ENCODE results near the gene FGF12.

Gene FGF12

GRCh38 chr3:192550356-192550755, 177.0 kb downstream of the FGF12 start:
- Histone ChIP-seq H2BK120ac (ENCODE audit: low read depth, low read length) (no peak overlapping the region), H2BK15ac (ENCODE audit: low read depth, poor library complexity, severe bottlenecking) (no peak overlapping the region), H3K4me3 (ENCODE audit: insufficient read depth in 1 of 2, low read depth in 1 of 2, low read length in 2 of 2) (no peak overlapping the region), H3K9ac (ENCODE audit: low read length) (no peak overlapping the region), H3K4me1 (ENCODE audit: control insufficient read depth, insufficient read depth, low read depth, low read length) (no peaks in the 10 kb centered on the region), H3K36me3 (ENCODE audit: control insufficient read depth in 1 of 2, insufficient read depth in 2 of 2, low read depth in 1 of 2, low read length in 2 of 2) (no peaks in the 10 kb centered on the region), H4K91ac (ENCODE audit: low read length) (no peak overlapping the region), H3K4me2 (ENCODE audit: low read length, poor library complexity, severe bottlenecking) (no peak overlapping the region), H3K4ac (ENCODE audit: low read depth in 1 of 2, low read length in 2 of 2) (no peak overlapping the region), H2AFZ (ENCODE audit: low read depth, low read length) (no peak overlapping the region), H4K8ac (ENCODE audit: low read length) (no peak overlapping the region), H3K27ac (ENCODE audit: low read length, poor library complexity, severe bottlenecking) (no peak overlapping the region), H3K9me3 (ENCODE audit: control insufficient read depth, low read length) (peaks cover 3% of the 10 kb centered on the region), H3K14ac (ENCODE audit: low read length in 2 of 2) (no peak overlapping the region), H2BK5ac (ENCODE audit: low read depth, low read length, poor library complexity, severe bottlenecking) (no peak overlapping the region), H3K79me1 (replicated peaks; ENCODE audit: low read length, poor library complexity, severe bottlenecking) (no peaks in the 10 kb centered on the region), H3K27me3 (ENCODE audit: control insufficient read depth in 1 of 2, insufficient read depth in 1 of 2, low read length in 2 of 2) (no peaks in the 10 kb centered on the region), H2BK12ac (ENCODE audit: low read length in 2 of 2) (no peak overlapping the region), H2AK5ac (ENCODE audit: low read length, severe bottlenecking) (no peak overlapping the region), H3K18ac (ENCODE audit: low read depth in 1 of 2, low read length in 2 of 2) (no peak overlapping the region), H3K23ac (ENCODE audit: low read length in 2 of 2) (no peak overlapping the region)
- no CpG with 5 or more reads among the region's 1 CpG for WGBS
- DNase-seq: no peak

- H3K4ac ChIP-seq (ENCODE audit: low read depth in 1 of 2, low read length in 2 of 2): no peak overlapping the region
- peaks cover 4% of the 10 kb centered on the region for H3K9me3 ChIP-seq (ENCODE audit: control insufficient read depth, low read length)
- H3K36me3 ChIP-seq (ENCODE audit: control insufficient read depth in 1 of 2, insufficient read depth in 2 of 2, low read depth in 1 of 2, low read length in 2 of 2): no peaks in the 10 kb centered on the region
- no peak for DNase-seq
- no peak overlapping the region for H3K14ac ChIP-seq (ENCODE audit: low read length in 2 of 2)
- no peak overlapping the region for H2AFZ ChIP-seq (ENCODE audit: low read depth, low read length)
- H4K8ac ChIP-seq (ENCODE audit: low read length): no peak overlapping the region
- no peak overlapping the region for H2AK5ac ChIP-seq (ENCODE audit: low read length, severe bottlenecking)
- no peak overlapping the region for H4K91ac ChIP-seq (ENCODE audit: low read length)
- H3K9ac ChIP-seq (ENCODE audit: low read length): no peak overlapping the region
- no peak overlapping the region for H3K18ac ChIP-seq (ENCODE audit: low read depth in 1 of 2, low read length in 2 of 2)
- no peaks in the 10 kb centered on the region for H3K79me1 ChIP-seq (replicated peaks; ENCODE audit: low read length, poor library complexity, severe bottlenecking)
- H3K27me3 ChIP-seq (ENCODE audit: control insufficient read depth in 1 of 2, insufficient read depth in 1 of 2, low read length in 2 of 2): no peaks in the 10 kb centered on the region
- no peak overlapping the region for H3K4me2 ChIP-seq (ENCODE audit: low read length, poor library complexity, severe bottlenecking)
- H2BK5ac ChIP-seq (ENCODE audit: low read depth, low read length, poor library complexity, severe bottlenecking): no peak overlapping the region
- H2BK12ac ChIP-seq (ENCODE audit: low read length in 2 of 2): no peak overlapping the region
- H3K4me1 ChIP-seq (ENCODE audit: control insufficient read depth, insufficient read depth, low read depth, low read length): no peaks in the 10 kb centered on the region
- H2BK120ac ChIP-seq (ENCODE audit: low read depth, low read length): no peak overlapping the region
- 61% methylated on average over 4 of the region's 5 CpGs for WGBS
- H2BK15ac ChIP-seq (ENCODE audit: low read depth, poor library complexity, severe bottlenecking): no peak overlapping the region
- no peak overlapping the region for H3K4me3 ChIP-seq (ENCODE audit: insufficient read depth in 1 of 2, low read depth in 1 of 2, low read length in 2 of 2)
- H3K27ac ChIP-seq (ENCODE audit: low read length, poor library complexity, severe bottlenecking): no peak overlapping the region
- no peak overlapping the region for H3K23ac ChIP-seq (ENCODE audit: low read length in 2 of 2)
These were observed 182.0 kb downstream of the FGF12 start for GRCh38 chr3:192545333-192545732.

GRCh38 chr3:192543163-192543562, 184.2 kb downstream of the FGF12 start:
- H3K18ac ChIP-seq (ENCODE audit: low read depth in 1 of 2, low read length in 2 of 2): no peak overlapping the region
- no peak overlapping the region for H3K9ac ChIP-seq (ENCODE audit: low read length)
- no peak overlapping the region for H3K4ac ChIP-seq (ENCODE audit: low read depth in 1 of 2, low read length in 2 of 2)
- no peak overlapping the region for H4K8ac ChIP-seq (ENCODE audit: low read length)
- H3K27me3 ChIP-seq (ENCODE audit: control insufficient read depth in 1 of 2, insufficient read depth in 1 of 2, low read length in 2 of 2): no peaks in the 10 kb centered on the region
- H3K23ac ChIP-seq (ENCODE audit: low read length in 2 of 2): no peak overlapping the region
- no peak overlapping the region for H2BK120ac ChIP-seq (ENCODE audit: low read depth, low read length)
- no peak overlapping the region for H3K4me3 ChIP-seq (ENCODE audit: insufficient read depth in 1 of 2, low read depth in 1 of 2, low read length in 2 of 2)
- H3K36me3 ChIP-seq (ENCODE audit: control insufficient read depth in 1 of 2, insufficient read depth in 2 of 2, low read depth in 1 of 2, low read length in 2 of 2): no peaks in the 10 kb centered on the region
- H3K4me1 ChIP-seq (ENCODE audit: control insufficient read depth, insufficient read depth, low read depth, low read length): no peaks in the 10 kb centered on the region
- H3K9me3 ChIP-seq (ENCODE audit: control insufficient read depth, low read length): peaks cover 4% of the 10 kb centered on the region
- H2AFZ ChIP-seq (ENCODE audit: low read depth, low read length): no peak overlapping the region
- H2BK15ac ChIP-seq (ENCODE audit: low read depth, poor library complexity, severe bottlenecking): no peak overlapping the region
- no peak overlapping the region for H4K91ac ChIP-seq (ENCODE audit: low read length)
- H2BK12ac ChIP-seq (ENCODE audit: low read length in 2 of 2): no peak overlapping the region
- H3K14ac ChIP-seq (ENCODE audit: low read length in 2 of 2): no peak overlapping the region
- H3K79me1 ChIP-seq (replicated peaks; ENCODE audit: low read length, poor library complexity, severe bottlenecking): no peaks in the 10 kb centered on the region
- H2AK5ac ChIP-seq (ENCODE audit: low read length, severe bottlenecking): no peak overlapping the region
- no peak overlapping the region for H3K27ac ChIP-seq (ENCODE audit: low read length, poor library complexity, severe bottlenecking)
- DNase-seq: no peak
- 83% methylated on average over 3 of the region's 3 CpGs for WGBS
- no peak overlapping the region for H3K4me2 ChIP-seq (ENCODE audit: low read length, poor library complexity, severe bottlenecking)
- H2BK5ac ChIP-seq (ENCODE audit: low read depth, low read length, poor library complexity, severe bottlenecking): no peak overlapping the region

DNA sequence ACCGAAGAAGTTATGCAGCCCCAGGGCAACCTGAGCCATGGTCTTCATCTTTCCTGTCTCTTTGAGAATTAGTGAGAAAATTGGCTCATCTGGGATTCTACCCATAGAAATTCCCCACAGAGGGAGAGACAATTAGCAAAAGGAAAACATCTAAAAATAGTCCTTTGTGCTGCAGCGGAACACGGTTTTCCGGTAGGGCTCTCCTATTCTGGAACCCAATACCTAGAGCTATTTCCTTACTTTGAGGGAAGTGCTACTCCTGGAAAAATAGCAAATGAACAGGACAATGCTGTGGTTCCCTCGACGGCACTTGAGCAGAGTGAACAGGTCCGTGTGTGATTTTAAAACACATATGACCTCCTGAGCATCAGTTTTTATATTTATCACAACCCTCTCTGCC, 210.5 kb downstream of the FGF12 start:
- Histone ChIP-seq H2AFZ (ENCODE audit: low read depth, low read length) (no peak overlapping the region), H3K9me3 (ENCODE audit: control insufficient read depth, low read length) (no peaks in the 10 kb centered on the region), H2BK12ac (ENCODE audit: low read length in 2 of 2) (no peak overlapping the region), H2BK120ac (ENCODE audit: low read depth, low read length) (no peak overlapping the region), H3K4ac (ENCODE audit: low read depth in 1 of 2, low read length in 2 of 2) (no peak overlapping the region), H3K36me3 (ENCODE audit: control insufficient read depth in 1 of 2, insufficient read depth in 2 of 2, low read depth in 1 of 2, low read length in 2 of 2) (no peaks in the 10 kb centered on the region), H3K9ac (ENCODE audit: low read length) (no peak overlapping the region), H3K18ac (ENCODE audit: low read depth in 1 of 2, low read length in 2 of 2) (no peak overlapping the region), H3K14ac (ENCODE audit: low read length in 2 of 2) (no peak overlapping the region), H3K27ac (ENCODE audit: low read length, poor library complexity, severe bottlenecking) (no peak overlapping the region), H3K4me3 (ENCODE audit: insufficient read depth in 1 of 2, low read depth in 1 of 2, low read length in 2 of 2) (no peak overlapping the region), H2BK15ac (ENCODE audit: low read depth, poor library complexity, severe bottlenecking) (no peak overlapping the region), H3K79me1 (replicated peaks; ENCODE audit: low read length, poor library complexity, severe bottlenecking) (no peaks in the 10 kb centered on the region), H3K4me2 (ENCODE audit: low read length, poor library complexity, severe bottlenecking) (no peak overlapping the region), H3K27me3 (ENCODE audit: control insufficient read depth in 1 of 2, insufficient read depth in 1 of 2, low read length in 2 of 2) (peaks cover 36 to 52% of the 10 kb centered on the region in 2 experiments), H3K4me1 (ENCODE audit: control insufficient read depth, insufficient read depth, low read depth, low read length) (peaks cover 14% of the 10 kb centered on the region), H2BK5ac (ENCODE audit: low read depth, low read length, poor library complexity, severe bottlenecking) (no peak overlapping the region), H3K23ac (ENCODE audit: low read length in 2 of 2) (no peak overlapping the region), H2AK5ac (ENCODE audit: low read length, severe bottlenecking) (no peak overlapping the region), H4K91ac (ENCODE audit: low read length) (no peak overlapping the region), H4K8ac (ENCODE audit: low read length) (no peak overlapping the region)
- no peak for DNase-seq
- 92% methylated on average over 5 of the region's 7 CpGs for WGBS
